Measurements from ENCODE around the gene CCDC3. TPM values are rescaled to one million over a fixed set of nuclear protein-coding genes. Genes with fewer than 3 reads are reported as not detected.

Gene CCDC3
- total and polyA plus RNA-seq, 2 of the 8 experiments (the other 6 are each of a cell fraction or from before 2014, with no cell fraction given), result 3.4 to 3.7 TPM

DNA sequence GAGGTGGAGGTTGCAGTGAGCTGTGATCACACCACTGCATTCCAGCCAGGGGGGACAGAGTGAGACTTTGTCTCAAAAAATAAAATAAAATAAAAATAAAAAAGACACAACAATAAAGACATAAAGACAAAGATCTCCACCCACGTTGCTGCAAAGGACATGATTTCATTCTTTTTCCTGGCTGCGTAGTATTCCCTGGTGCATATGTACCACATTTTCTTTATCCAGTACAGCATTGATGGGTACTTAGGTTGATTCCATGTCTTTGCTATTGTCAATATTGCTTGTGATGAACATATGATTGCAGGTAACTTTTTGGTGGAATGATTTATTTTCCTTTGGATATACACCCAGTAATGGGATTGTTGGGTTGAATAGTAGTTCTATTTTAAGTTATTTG is 42.0 kb upstream of the CCDC3 start:
- H3K79me2 ChIP-seq (ENCODE audit: control insufficient read depth in 1 of 2, insufficient read depth in 2 of 2, low read length in 2 of 2), result no peaks in the 10 kb centered on the region
- H3K9ac ChIP-seq (replicated peaks in 1 of 4; ENCODE audit: extremely low read depth in 1 of 4, low read depth in 3 of 4, low read length in 3 of 4), result no peak overlapping the region
- no peak overlapping the region for H2AK5ac ChIP-seq (ENCODE audit: low read depth, low read length)
- no peak for FAIRE-seq
- H3K14ac ChIP-seq (ENCODE audit: insufficient read length), result no peak overlapping the region
- H2BK5ac ChIP-seq (ENCODE audit: low read depth, low read length), result no peak overlapping the region
- H2BK120ac ChIP-seq (replicated peaks; ENCODE audit: low read depth, low read length), result no peak overlapping the region
- H3K18ac ChIP-seq (ENCODE audit: extremely low read depth, low read length), result no peak overlapping the region
- H3K9me3 ChIP-seq (ENCODE audit: insufficient read depth in 2 of 2, low read depth in 1 of 2, low read length in 1 of 2), result peaks cover 0 to 2% of the 10 kb centered on the region in 2 experiments; a peak in 1 of 4 replicates
- no peak overlapping the region for H3K27ac ChIP-seq (ENCODE audit: low read depth, low read length)
- WGBS, 2 experiments (ENCODE audit: extremely low coverage in 1 of 2, insufficient coverage in 1 of 2, insufficient read length in 1 of 2, insufficient replicate concordance in 2 of 2, low coverage in 1 of 2, low lambda C conversion rate in 2 of 2, missing lambda C conversion rate in 1 of 2), result 83% methylated on average over 2 of the region's 2 CpGs; no CpG with 5 or more reads in 1 of the 2 experiments
- no peak overlapping the region for H4K5ac ChIP-seq (ENCODE audit: insufficient read length, low read depth, low read length)
- no peak overlapping the region for H3K4me3 ChIP-seq (ENCODE audit: extremely low read depth in 1 of 4, insufficient read depth in 2 of 4, low read depth in 3 of 4, low read length in 4 of 4)
- H3K4me2 ChIP-seq (ENCODE audit: insufficient read depth in 1 of 2, low read depth in 2 of 2, low read length in 2 of 2), result no peak overlapping the region
- H3K56ac ChIP-seq (replicated peaks; ENCODE audit: insufficient read length, low read depth, low read length), result no peak overlapping the region
- no peak overlapping the region for H3K23ac ChIP-seq (ENCODE audit: insufficient read length)
- H2BK20ac ChIP-seq (ENCODE audit: low read length), result no peak overlapping the region
- H3K4ac ChIP-seq (replicated peaks; ENCODE audit: insufficient read length, low read depth, low read length), result no peak overlapping the region
- H3K36me3 ChIP-seq (ENCODE audit: control insufficient read depth in 2 of 4, insufficient read depth in 4 of 4, low read length in 3 of 4), result no peaks in the 10 kb centered on the region
- no peaks in the 10 kb centered on the region for H4K20me1 ChIP-seq (replicated peaks in 1 of 2; ENCODE audit: control insufficient read depth in 1 of 2, insufficient read depth in 2 of 2, low read length in 2 of 2)
- no peaks in the 10 kb centered on the region for H3K27me3 ChIP-seq (replicated peaks in 1 of 4; ENCODE audit: control insufficient read depth in 3 of 4, extremely low read depth in 1 of 4, insufficient read depth in 3 of 4, low read length in 3 of 4)
- no peak overlapping the region for H4K91ac ChIP-seq (replicated peaks; ENCODE audit: insufficient read length, low read length)
- DNase-seq (ENCODE audit: low read depth in 1 of 2, low spot score in 2 of 2), result no peak
- 0 out of 2 replicates have a peak, but pooled peaks cover 2% of the 10 kb centered on the region for H3K23me2 ChIP-seq (ENCODE audit: low read depth, low read length)
- no peaks in the 10 kb centered on the region for H3K79me1 ChIP-seq (ENCODE audit: low read depth, low read length)
- no peak overlapping the region for H2BK12ac ChIP-seq (ENCODE audit: low read depth, low read length)
- no peak overlapping the region for H2AFZ ChIP-seq (ENCODE audit: low read length)
- ChIA-PET POLR2A (ENCODE audit: partially characterized antibody) (no interaction called here), CTCF (ENCODE audit: partially characterized antibody) (interaction anchor here (0.6 to 1.1 kb wide), 3 partner anchors 9 to 260 kb away, joined by 3 read pairs; no protein-coding TSS in a partner anchor)
- no peak overlapping the region for H4K8ac ChIP-seq (ENCODE audit: extremely low read depth, insufficient read depth, low read length)
- H3K4me1 ChIP-seq (replicated peaks in 1 of 4; ENCODE audit: control insufficient read depth in 3 of 4, insufficient read depth in 4 of 4, low read length in 3 of 4), result no peaks in the 10 kb centered on the region; a peak in 1 of 7 replicates
- H2BK15ac ChIP-seq (ENCODE audit: low read length), result no peak overlapping the region
- TF ChIP-seq SUZ12 (IDR thresholded peaks at IDR 0.05; ENCODE audit: low read length) (no peak), POU5F1 (IDR thresholded peaks at IDR 0.05; ENCODE audit: low read depth, low read length) (no peak), PHF8 (conservative IDR thresholded peaks at IDR 0.05; ENCODE audit: low read depth, low read length) (no peak), SIRT6 (IDR thresholded peaks at IDR 0.05; ENCODE audit: low read length) (no peak), CTBP2 (IDR thresholded peaks at IDR 0.05; ENCODE audit: borderline replicate concordance, insufficient read depth, insufficient read length, low read length) (no peak), GABPA (IDR thresholded peaks at IDR 0.05; ENCODE audit: borderline replicate concordance, insufficient read depth, low read length) (no peak), CBX8 (IDR thresholded peaks at IDR 0.05; ENCODE audit: borderline replicate concordance, low read depth, low read length) (no peak), BCL11A (IDR thresholded peaks at IDR 0.05; ENCODE audit: low read depth in 2 of 2, low read length in 2 of 2) (no peak), BRCA1 (IDR thresholded peaks at IDR 0.05; ENCODE audit: low read depth, low read length) (no peak), MAFK (IDR thresholded peaks at IDR 0.05; ENCODE audit: low read depth, low read length) (no peak), JUND (IDR thresholded peaks at IDR 0.05; ENCODE audit: low read length) (no peak), KDM1A (IDR thresholded peaks at IDR 0.05; ENCODE audit: borderline replicate concordance, low read length) (no peak), TCF12 (IDR thresholded peaks at IDR 0.05; ENCODE audit: low read depth, low read length) (no peak), KDM5A (IDR thresholded peaks at IDR 0.05; ENCODE audit: low read length) (no peak)
- TF ChIP-seq, protein P1, sequence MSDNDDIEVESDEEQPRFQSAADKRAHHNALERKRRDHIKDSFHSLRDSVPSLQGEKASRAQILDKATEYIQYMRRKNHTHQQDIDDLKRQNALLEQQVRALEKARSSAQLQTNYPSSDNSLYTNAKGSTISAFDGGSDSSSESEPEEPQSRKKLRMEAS (IDR thresholded peaks at IDR 0.05), result no peak

Measured in H1 (cell line).